SK-N-MC (cell line): Measurements from ENCODE around the gene TBC1D20.

Source experiments
- DNase-seq: peaks from one replicate; pipeline ENCODE4 v3.0.0-alpha.2; 2011; ENCODE audit warnings: low read depth, low spot score
- H3K27ac ChIP-seq: fragments of 200-600 bp; sonication (generic); 2 replicates; pipeline ENCODE4 v1.5.1; 2016; ENCODE audit warnings: mixed run types
- H3K36me3 ChIP-seq: fragments of 200-600 bp; sonication (generic); 2 replicates; pipeline ENCODE4 v1.6.1; 2017; ENCODE audit warnings: antibody characterized with exemption, low read length, mixed read lengths; ENCODE audit not compliant: insufficient read depth
- H3K4me3 ChIP-seq: fragments of 200-600 bp; sonication (generic); 2 replicates; pipeline ENCODE4 v1.5.1; 2016
- H3K9ac ChIP-seq: fragments of 200-600 bp; sonication (generic); 2 replicates; pipeline ENCODE4 v1.8.0; 2017; ENCODE audit warnings: mixed run types, mixed read lengths; ENCODE audit not compliant: insufficient read length
- H3K9me3 ChIP-seq: fragments of 200-600 bp; sonication (generic); 2 replicates; pipeline ENCODE4 v1.6.1; 2017; ENCODE audit warnings: low read depth, mild to moderate bottlenecking, antibody characterized with exemption, low read length, moderate library complexity, mixed read lengths
- EZH2 ChIP-seq: fragments of 200-600 bp; sonication (generic); IDR thresholded peaks from one replicate; pipeline ENCODE4 v1.6.1; 2017; ENCODE audit warnings: antibody characterized with exemption
- FOXP2 ChIP-seq: optimal IDR thresholded peaks from 2 replicates; pipeline ENCODE3; 2011; ENCODE audit warnings: mild to moderate bottlenecking, moderate library complexity; ENCODE audit not compliant: insufficient read depth; ENCODE audit errors: extremely low read length, control extremely low read depth
- POLR2AphosphoS5 ChIP-seq: IDR thresholded peaks from 2 replicates; pipeline ENCODE4 v1.6.1; 2012; ENCODE audit warnings: mild to moderate bottlenecking, low read depth, low read length, borderline replicate concordance

TBC1D20 gene

DNA sequence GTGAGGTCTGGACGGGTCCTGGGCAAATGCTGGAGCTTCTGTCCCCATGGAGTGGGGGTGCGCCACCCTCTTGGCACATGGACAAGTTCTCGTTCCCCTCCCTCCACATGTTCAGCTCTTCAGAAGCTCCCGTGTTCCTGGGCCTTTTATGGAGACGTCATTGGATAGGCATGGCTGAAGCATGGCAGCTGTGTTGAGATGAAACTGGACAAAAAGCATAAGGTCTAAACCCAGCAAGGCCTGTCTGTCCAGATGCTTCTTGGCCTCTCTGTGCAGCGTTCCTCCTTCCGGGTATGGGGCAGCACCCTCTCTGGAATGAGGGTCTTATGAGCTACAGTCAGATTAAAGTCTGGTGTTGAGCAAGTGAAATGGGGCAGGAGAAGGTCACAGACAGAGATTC, 26.8 kb downstream of the TBC1D20 start:
- TF ChIP-seq EZH2 (no peak), FOXP2 (no peak), POLR2AphosphoS5 (no peak)
- no peak overlapping the region for H3K9ac ChIP-seq
- H3K36me3 ChIP-seq, result peaks cover 53% of the 10 kb centered on the region
- no peak for DNase-seq
- no peaks in the 10 kb centered on the region for H3K9me3 ChIP-seq
- H3K27ac ChIP-seq, result no peak overlapping the region
- H3K4me3 ChIP-seq, result no peak overlapping the region

DNA sequence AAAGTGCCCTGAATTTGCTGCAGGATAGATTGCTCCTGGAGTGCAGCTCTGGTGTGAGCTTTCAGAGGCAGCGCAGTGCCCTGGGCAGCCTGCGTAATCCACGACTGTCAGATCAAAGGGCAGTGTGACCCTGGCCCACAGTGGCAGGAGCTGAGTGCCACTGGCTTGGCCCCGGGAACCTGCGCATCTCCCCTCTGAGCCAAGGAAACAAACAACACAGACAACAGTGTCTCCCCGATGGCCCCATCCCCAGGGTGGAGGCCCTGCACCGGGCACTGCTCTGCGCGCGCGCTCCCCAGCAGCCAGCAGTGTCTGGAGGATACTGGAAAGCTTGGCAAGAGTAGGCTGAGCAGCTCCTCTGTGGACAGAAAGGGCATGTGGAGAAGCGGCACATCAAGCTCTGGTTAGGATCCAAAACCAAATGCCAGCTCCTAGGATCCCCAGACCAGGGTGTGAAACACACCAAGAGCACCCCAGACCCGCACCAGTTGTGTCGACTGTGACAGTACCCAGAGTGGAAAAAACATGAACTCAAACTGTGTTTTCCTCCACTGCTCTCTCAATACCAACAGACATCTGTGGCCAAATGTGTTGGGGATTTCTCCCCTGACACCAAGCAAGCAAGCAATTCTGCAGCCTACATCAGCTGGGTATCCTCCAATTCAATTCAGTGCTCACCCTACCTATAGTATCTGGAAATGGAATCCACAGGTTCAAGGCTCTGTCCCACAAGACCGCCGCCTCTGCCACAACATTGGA, 27.5 kb downstream of the TBC1D20 start:
- H3K9me3 ChIP-seq, result no peaks in the 10 kb centered on the region
- H3K9ac ChIP-seq, result no peak overlapping the region
- peaks cover 46% of the 10 kb centered on the region for H3K36me3 ChIP-seq
- H3K4me3 ChIP-seq, result no peak overlapping the region
- no peak for TF ChIP-seq EZH2
- TF ChIP-seq FOXP2, result no peak
- no peak overlapping the region for H3K27ac ChIP-seq
- no peak for DNase-seq

DNA sequence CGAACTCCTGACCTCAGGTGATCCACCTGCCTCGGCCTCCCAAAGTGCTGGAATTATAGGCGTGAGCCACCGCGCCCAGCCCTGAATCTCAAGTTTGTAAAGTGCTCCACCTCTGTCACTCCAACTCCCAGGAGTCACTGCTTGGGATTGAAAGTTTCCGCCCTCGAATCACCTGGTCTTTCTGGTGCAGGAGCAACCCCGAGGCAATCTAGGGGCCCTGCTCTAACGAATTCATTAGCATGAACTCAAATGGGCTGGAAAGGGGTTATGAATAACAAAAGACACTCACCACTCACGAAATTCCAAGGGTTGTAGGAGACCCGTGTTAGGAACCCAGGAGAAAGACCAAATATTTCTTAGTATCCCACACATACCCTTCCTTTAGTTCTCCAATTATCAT, 28.1 kb downstream of the TBC1D20 start:
- H3K4me3 ChIP-seq, result no peak overlapping the region
- TF ChIP-seq POLR2AphosphoS5 (no peak), FOXP2 (no peak), EZH2 (no peak)
- H3K9ac ChIP-seq, result no peak overlapping the region
- H3K27ac ChIP-seq, result no peak overlapping the region
- no peak for DNase-seq
- no peaks in the 10 kb centered on the region for H3K9me3 ChIP-seq
- peaks cover 40% of the 10 kb centered on the region for H3K36me3 ChIP-seq

DNA sequence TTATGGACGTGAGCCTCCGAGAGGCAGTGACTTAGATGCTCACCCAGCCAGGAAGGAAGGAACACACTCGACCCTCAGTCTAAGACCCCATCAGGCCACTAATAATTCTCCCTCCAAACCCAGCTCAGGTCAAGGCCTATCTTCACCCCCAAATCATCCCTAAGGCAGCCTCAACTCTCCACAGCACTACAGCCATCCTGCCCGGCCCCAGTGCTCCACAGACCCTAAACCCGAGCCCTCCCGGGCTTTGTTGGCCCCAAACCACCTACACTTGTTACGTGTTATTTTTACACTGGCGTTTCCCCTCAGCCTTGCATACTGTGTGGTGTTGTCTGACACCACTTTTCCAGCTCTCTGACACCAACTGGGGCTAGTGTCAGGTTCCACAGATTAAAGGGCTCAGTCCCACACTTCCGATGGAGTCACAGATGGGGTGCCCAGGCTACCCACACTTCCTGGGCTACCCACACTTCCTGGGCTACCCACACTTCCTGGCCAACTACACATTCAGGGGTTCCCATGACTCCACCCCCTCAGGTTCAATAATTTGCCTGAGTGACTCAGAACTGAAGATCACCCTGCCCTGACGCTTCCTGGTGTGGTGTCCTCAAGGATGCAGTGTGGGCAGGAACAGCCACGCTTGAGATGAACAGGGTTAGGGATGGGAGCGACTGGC, 28.9 kb downstream of the TBC1D20 start:
- Histone ChIP-seq H3K27ac (no peak overlapping the region), H3K4me3 (no peak overlapping the region), H3K9ac (no peak overlapping the region), H3K36me3 (peaks cover 33% of the 10 kb centered on the region), H3K9me3 (no peaks in the 10 kb centered on the region)
- no peak for TF ChIP-seq FOXP2
- no peak for TF ChIP-seq POLR2AphosphoS5
- no peak for TF ChIP-seq EZH2
- no peak for DNase-seq

DNA sequence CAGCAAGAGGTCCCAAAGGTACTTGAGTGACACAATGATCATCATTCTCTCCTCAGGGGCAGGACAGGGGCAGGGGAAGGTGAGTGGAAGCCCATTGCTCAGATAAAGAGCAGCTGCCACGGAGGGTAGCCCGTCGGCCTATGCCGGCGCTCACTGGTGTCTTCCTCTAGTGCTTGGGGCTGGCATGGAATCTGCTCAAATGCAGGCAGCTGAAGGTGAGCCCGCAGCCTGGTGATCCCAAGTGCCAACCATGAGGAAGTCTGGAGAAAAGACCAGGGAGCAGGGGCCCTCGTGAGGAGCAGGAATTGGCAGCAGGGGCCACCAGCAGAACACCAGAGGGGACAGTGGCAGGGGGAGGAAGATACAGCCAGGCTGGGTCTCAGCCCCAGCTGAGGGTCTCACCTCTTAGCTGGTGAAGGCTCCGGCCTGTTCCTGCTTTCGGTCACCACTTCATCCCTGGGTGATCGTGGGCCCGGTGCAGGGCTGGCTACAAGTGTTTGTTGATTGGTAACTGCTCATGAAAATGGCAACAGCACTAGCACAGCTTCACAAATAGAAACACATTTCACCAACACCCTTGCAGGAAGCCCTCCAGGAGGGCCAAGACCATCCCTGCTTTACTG, 29.5 kb downstream of the TBC1D20 start:
- no peak for TF ChIP-seq EZH2
- no peak for TF ChIP-seq POLR2AphosphoS5
- TF ChIP-seq FOXP2, result no peak
- H3K9ac ChIP-seq, result no peak overlapping the region
- no peaks in the 10 kb centered on the region for H3K9me3 ChIP-seq
- DNase-seq, result no peak
- no peak overlapping the region for H3K4me3 ChIP-seq
- no peak overlapping the region for H3K27ac ChIP-seq
- H3K36me3 ChIP-seq, result peaks cover 30% of the 10 kb centered on the region

DNA sequence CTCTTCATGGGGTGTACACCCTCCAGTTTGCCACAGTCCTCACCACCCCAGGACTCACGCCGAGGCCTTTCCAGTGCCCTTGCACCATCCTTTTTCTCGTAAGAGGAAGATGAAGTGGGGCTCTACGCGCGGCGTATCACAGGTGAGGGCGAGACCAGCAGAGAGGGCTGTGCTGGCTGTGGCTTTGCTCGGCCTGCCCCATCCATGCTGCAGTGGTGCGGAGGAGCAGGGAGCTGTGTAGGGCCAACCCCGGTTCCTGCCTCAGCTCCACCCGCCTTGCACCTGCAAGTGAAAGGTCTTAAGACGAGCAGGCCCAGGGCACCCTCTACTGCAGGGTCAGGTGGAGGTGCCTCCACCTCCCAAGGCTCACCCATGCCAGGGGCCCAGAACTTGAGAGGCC, 30.1 kb downstream of the TBC1D20 start:
- no peak overlapping the region for H3K27ac ChIP-seq
- no peak for TF ChIP-seq FOXP2
- TF ChIP-seq EZH2, result no peak
- no peak for TF ChIP-seq POLR2AphosphoS5
- DNase-seq, result no peak
- H3K4me3 ChIP-seq, result no peak overlapping the region
- H3K9ac ChIP-seq, result no peak overlapping the region
- H3K36me3 ChIP-seq, result peaks cover 30% of the 10 kb centered on the region; the same call in 1 of the 2 replicates
- no peaks in the 10 kb centered on the region for H3K9me3 ChIP-seq

DNA sequence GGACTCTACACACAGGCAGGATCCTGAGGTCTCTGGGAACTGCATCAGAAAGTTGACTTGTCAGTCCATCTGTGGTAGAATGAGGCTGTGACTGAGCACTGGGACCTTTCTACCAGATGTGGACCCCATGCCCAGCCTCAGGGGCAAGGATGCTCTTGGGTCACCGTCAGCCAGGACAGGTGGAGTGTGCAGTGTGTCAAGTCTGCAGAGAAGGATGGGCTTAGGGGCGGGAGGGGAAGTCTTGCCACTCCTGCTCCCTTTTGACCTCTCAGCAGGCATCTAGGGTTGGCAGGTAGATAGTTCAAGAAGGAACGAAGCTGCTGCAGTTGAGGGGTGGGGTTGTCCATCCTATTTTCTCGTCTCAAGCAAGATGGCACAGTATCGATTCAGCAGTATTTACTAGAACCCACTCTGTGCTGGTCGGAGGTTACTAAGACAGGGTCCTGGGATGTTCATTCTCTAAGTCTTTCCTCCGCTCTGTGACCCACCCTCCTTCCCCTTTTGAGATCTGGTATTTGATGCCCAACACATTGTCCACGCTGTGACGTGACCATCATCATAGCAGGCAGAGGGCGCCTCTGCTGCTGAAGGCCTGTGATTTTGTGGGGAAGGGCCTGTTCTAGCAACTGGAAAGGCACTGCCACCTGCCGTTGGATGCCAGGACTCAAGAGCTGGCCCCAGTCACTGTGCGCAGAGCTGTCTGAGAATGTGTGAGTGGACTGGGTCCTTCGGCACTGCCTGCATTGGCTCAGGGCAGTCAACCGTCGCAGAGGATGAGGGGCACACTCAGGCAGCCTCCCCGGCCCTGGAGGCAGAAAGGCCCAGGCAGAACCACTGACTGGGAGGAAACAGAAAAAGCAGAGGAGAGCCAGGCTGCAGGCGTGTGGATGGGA, 31.1 kb downstream of the TBC1D20 start:
- no peak for DNase-seq

More for the DNA sequence above, 31.1 kb downstream of the TBC1D20 start:
- Histone ChIP-seq H3K9me3 (no peaks in the 10 kb centered on the region), H3K9ac (no peak overlapping the region), H3K36me3 (peaks cover 23% of the 10 kb centered on the region; the same call in 1 of the 2 replicates), H3K27ac (no peak overlapping the region), H3K4me3 (no peak overlapping the region)
- TF ChIP-seq POLR2AphosphoS5, result peak; percentile 15; the same call in 1 of the 2 replicates
- TF ChIP-seq FOXP2, result no peak
